Subcutaneous adipose tissue (tissue), 4 donors: Measurements from ENCODE around the gene P4HTM. TPM values are rescaled to one million over a fixed set of nuclear protein-coding genes. Genes with fewer than 3 reads are reported as not detected.

Source experiments
- CTCF ChIP-seq: fragments of 450-650 bp; IDR thresholded peaks from one replicate; pipeline ENCODE4 v1.5.1; 2016; ENCODE audit warnings: low read depth, mild to moderate bottlenecking, control low read depth, antibody characterized with exemption, moderate library complexity
- total RNA-seq, 4 donors: library from RNA; depleted of rRNA; stranded (reverse); fragments of >200 nt; gene quantifications; one replicate each; pipeline ENCODE4 v1.1.0, GENCODE V29; 2016

P4HTM gene
- total RNA-seq, 4 donors from 2014 or later: 15.3 to 30.6 (median 26.0) TPM

DNA sequence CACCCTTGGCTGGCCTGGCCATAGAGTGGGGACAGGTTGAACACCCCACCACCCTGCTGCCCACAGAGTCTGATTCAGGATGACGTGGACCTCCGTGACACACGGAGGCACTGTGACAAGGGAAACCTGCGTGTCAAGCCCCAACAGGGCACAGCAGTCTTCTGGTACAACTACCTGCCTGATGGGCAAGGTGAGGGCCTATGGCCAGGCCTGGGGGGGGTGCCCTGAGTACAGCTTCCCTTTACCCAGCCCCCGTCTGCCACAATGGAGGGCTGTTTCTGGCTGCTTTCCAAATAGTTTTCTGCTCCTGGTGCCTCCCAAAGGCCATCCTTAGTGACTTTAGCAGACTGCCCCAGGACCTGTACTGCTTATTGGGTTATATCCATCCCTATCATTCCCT lies 16.0 kb downstream of the P4HTM start:
- TF ChIP-seq CTCF: no peak

DNA sequence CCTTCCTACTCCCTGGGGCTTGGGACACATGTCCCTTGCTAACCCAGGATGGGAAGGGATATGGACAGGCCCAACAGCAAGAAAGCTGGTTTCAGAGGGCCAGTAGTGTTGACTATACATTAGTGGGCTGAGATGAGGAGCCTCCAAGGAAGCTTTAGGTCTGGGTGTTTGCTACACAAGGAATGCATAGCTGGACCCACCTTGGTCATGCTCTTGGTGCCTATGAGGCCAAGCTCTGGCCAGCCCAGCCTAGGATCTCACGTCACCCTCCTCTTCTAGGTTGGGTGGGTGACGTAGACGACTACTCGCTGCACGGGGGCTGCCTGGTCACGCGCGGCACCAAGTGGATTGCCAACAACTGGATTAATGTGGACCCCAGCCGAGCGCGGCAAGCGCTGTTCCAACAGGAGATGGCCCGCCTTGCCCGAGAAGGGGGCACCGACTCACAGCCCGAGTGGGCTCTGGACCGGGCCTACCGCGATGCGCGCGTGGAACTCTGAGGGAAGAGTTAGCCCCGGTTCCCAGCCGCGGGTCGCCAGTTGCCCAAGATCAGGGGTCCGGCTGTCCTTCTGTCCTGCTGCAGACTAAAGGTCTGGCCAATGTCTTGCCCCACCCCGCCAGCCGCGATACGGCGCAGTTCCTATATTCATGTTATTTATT lies 16.5 kb downstream of the P4HTM start:
- no peak for TF ChIP-seq CTCF

DNA sequence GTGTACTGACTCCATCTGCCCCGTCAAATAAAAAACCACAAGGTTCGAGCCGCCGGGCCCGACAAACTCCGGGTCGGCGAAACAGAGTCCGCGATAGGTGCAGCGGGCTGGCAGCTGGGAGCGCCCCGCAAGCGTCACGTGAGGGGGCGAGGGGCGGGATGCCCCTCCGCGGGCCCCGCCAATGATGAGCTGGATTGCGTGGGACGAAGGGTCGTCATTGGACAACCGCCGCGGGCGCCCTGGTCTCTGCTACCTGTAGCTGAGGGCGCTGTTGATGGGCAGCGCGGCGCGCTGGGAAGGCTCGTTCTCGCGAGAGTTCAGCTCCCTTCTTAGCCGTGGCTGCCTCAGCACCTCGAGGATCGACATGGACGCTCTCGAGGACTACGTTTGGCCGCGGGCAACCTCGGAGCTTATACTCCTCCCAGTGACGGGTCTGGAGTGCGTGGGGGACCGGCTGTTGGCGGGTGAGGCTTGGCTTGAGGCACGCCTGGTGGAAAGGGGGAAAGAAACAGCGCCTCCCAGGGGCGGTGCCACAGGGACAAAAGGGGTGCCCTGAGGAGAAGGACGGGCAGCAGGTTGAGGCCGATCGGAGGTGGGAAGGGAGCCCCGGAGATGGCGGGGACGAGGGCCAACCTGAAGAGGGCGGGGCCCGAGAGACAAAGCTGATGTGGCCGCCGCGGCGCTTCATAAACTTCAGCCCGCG lies 17.2 kb downstream of the P4HTM start, which contains the start of gene WDR6:
Gene WDR6, plus strand, starts transcription at position 324 of the 703 bp plus-strand sequence. Its CDS starts 41 bp downstream, at position 365.
- TF ChIP-seq CTCF: no peak

DNA sequence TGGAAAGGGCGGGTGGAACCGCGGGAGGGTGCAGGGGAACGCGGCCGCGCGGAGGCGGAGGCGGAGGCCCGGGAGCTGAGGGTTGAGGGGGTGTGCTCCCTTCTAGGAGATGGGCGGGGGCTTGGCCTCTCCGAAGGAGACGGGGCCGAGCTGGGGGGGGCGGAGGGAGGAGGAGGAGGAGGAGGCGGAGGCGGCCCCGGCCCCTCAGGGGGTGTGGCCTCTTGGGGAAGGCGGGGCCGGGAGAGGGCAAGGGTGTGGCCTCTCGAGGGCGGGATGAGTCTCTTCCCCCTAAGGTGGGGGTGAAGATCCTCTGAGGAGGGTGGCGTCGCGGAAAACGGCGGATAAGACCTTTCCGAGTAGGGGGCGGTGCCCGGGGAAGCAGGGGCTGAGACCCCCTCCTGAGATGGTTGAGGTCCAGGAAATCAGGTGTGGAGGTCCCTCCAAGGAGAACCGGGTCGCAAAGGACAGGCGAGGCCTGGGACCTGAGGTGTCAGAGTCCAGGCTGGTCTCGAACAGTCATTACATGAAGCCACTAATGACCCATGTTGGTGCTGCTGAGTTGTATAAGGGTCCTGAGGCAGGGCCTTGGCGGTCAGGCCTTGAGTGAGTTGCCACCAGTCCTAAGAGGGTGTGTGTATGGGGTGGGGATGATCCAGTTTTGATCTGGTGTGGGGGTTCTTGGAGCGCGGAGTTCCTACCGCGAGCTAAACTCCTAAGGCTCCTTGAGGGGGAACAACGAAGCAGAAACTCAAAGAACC lies 17.9 kb downstream of the P4HTM start:
- TF ChIP-seq CTCF: no peak

DNA sequence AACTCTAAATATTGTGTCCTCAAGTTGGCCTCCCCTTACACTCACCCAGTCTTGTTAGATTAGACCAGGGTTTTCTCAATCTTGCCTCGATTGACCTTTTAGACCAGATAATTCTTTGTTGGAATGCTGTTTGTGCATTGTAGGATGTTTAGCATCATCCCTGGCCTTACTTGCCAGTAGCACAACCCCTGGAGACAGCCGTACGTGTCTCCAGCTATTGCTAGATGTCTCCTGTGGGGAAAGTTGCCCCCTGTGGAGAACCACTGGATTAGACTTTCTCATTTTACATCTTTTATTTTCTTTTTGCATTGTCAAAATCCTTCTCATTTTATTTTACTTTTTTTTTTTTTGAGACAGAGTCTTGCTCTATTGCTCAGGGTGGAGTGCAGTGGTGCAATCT lies 19.4 kb downstream of the P4HTM start:
- TF ChIP-seq CTCF: no peak

GRCh38 chr3:49012441-49013017 lies 22.5 kb downstream of the P4HTM start:
- no peak for TF ChIP-seq CTCF
